H1 (cell line): ENCODE results near the gene RAB40B. TPM values are rescaled to one million over a fixed set of nuclear protein-coding genes. Genes with fewer than 3 reads are reported as not detected.

Experiments used
- CTCF ChIA-PET: fragments of 300-600 bp; sonication (Branson Sonifier 250); formaldehyde crosslinking; loops from one replicate; lab custom pipeline; 2021; ENCODE audit not compliant: partially characterized antibody; lab: Charles Lee
- POLR2A ChIA-PET: fragments of 300-600 bp; sonication (Branson Sonifier 250); formaldehyde crosslinking; loops from one replicate; lab custom pipeline; 2021; ENCODE audit warnings: inconsistent platforms; ENCODE audit not compliant: partially characterized antibody; lab: Charles Lee
- DNase-seq, 2 experiments: peaks; one replicate each; pipeline versions ENCODE4 v3.0.0 to v3.0.0-alpha.2; 2010 to 2022; ENCODE audit warnings: low spot score in 2 of 2, low read depth in 1 of 2, mixed read lengths in 1 of 2
- FAIRE-seq: peaks from 2 replicates; lab custom pipeline; 2011; peaks lifted over from hg19 to GRCh38; lab: Jason Lieb, UNC
- H2AFZ ChIP-seq: 2 replicates; pipeline ENCODE4 v1.8.1; 2012; ENCODE audit warnings: low read length, inconsistent platforms
- H2AK5ac ChIP-seq: 2 replicates; pipeline ENCODE4 v1.6.1; 2013; ENCODE audit warnings: low read depth, low read length
- H2BK120ac ChIP-seq: replicated peaks from 2 replicates; pipeline ENCODE3; 2013; ENCODE audit warnings: low read depth, low read length, inconsistent platforms
- H2BK12ac ChIP-seq: 2 replicates; pipeline ENCODE4 v1.6.1; 2013; ENCODE audit warnings: low read depth, low read length
- H2BK15ac ChIP-seq: 2 replicates; pipeline ENCODE4 v1.6.1; 2013; ENCODE audit warnings: low read length
- H2BK20ac ChIP-seq: 2 replicates; pipeline ENCODE4 v1.6.1; 2013; ENCODE audit warnings: low read length
- H2BK5ac ChIP-seq: 2 replicates; pipeline ENCODE4 v1.6.1; 2013; ENCODE audit warnings: low read depth, low read length
- H3K14ac ChIP-seq: 2 replicates; pipeline ENCODE4 v1.6.1; 2013; ENCODE audit warnings: inconsistent platforms; ENCODE audit not compliant: insufficient read length
- H3K18ac ChIP-seq: 2 replicates; pipeline ENCODE4 v1.6.1; 2013; ENCODE audit warnings: low read length; ENCODE audit errors: extremely low read depth
- H3K23ac ChIP-seq: 2 replicates; pipeline ENCODE4 v1.6.1; 2013; ENCODE audit warnings: inconsistent platforms; ENCODE audit not compliant: insufficient read length
- H3K23me2 ChIP-seq: 2 replicates; pipeline ENCODE4 v1.6.1; 2013; ENCODE audit warnings: low read depth, low read length
- H3K27ac ChIP-seq: 2 replicates; pipeline ENCODE4 v1.6.1; 2011; ENCODE audit warnings: low read depth, low read length, inconsistent platforms
- H3K27me3 ChIP-seq, 4 experiments: replicated peaks in 1 of 4; 1 replicate in 1 of 4; 2 replicates in 3 of 4; pipeline versions ENCODE4 v1.6.1 to v1.8.1; 2011 to 2013; ENCODE audit warnings: low read length in 3 of 4, mild to moderate bottlenecking in 3 of 4, inconsistent platforms in 2 of 4, mixed read lengths in 2 of 4, moderate library complexity in 1 of 4; ENCODE audit not compliant: control insufficient read depth in 3 of 4, insufficient read depth in 3 of 4; ENCODE audit errors: extremely low read depth in 1 of 4
- H3K36me3 ChIP-seq, 4 experiments: 2 replicates each; pipeline versions ENCODE4 v1.6.1 to v1.8.1; 2011 to 2013; ENCODE audit warnings: mild to moderate bottlenecking in 4 of 4, low read length in 3 of 4, moderate library complexity in 2 of 4, control low read depth in 1 of 4, inconsistent platforms in 1 of 4; ENCODE audit not compliant: insufficient read depth in 4 of 4, control insufficient read depth in 2 of 4
- H3K4ac ChIP-seq: replicated peaks from 2 replicates; pipeline ENCODE3; 2013; ENCODE audit warnings: low read length, low read depth, mixed read lengths, inconsistent platforms; ENCODE audit not compliant: insufficient read length
- H3K4me1 ChIP-seq, 4 experiments: replicated peaks in 1 of 4; 1 replicate in 1 of 4; 2 replicates in 3 of 4; pipeline versions ENCODE4 v1.6.1 to v1.8.1; 2011 to 2013; ENCODE audit warnings: low read length in 3 of 4, inconsistent platforms in 2 of 4, mixed read lengths in 1 of 4; ENCODE audit not compliant: insufficient read depth in 4 of 4, control insufficient read depth in 3 of 4
- H3K4me2 ChIP-seq, 2 experiments: 2 replicates each; pipeline versions ENCODE4 v1.6.1 to v1.8.1; 2011 to 2013; ENCODE audit warnings: low read depth in 2 of 2, low read length in 2 of 2, control low read depth in 1 of 2, inconsistent platforms in 1 of 2, mild to moderate bottlenecking in 1 of 2; ENCODE audit not compliant: insufficient read depth in 1 of 2
- H3K4me3 ChIP-seq, 4 experiments: fragments of 200-600, 300-600 bp in 1 of 4; sonication (generic), shearing (Covaris generic), sonication (Bioruptor Twin) in 1 of 4; 2 replicates each; pipeline versions ENCODE4 v1.5.1 to v1.8.1; 2011 to 2016; ENCODE audit warnings: low read length in 4 of 4, low read depth in 3 of 4, control low read depth in 2 of 4, inconsistent platforms in 2 of 4, mild to moderate bottlenecking in 2 of 4, mixed read lengths in 1 of 4, moderate library complexity in 1 of 4; ENCODE audit not compliant: insufficient read depth in 2 of 4; ENCODE audit errors: extremely low read depth in 1 of 4
- H3K56ac ChIP-seq: replicated peaks from 2 replicates; pipeline ENCODE3; 2013; ENCODE audit warnings: low read depth, mild to moderate bottlenecking, mixed read lengths, low read length, inconsistent platforms; ENCODE audit not compliant: insufficient read length
- H3K79me1 ChIP-seq: 2 replicates; pipeline ENCODE4 v1.6.1; 2013; ENCODE audit warnings: low read depth, low read length, control low read depth
- H3K79me2 ChIP-seq, 2 experiments: 2 replicates each; pipeline versions ENCODE4 v1.6.1 to v1.8.1; 2012 to 2013; ENCODE audit warnings: low read length in 2 of 2, mild to moderate bottlenecking in 2 of 2, inconsistent platforms in 1 of 2; ENCODE audit not compliant: insufficient read depth in 2 of 2, control insufficient read depth in 1 of 2
- H3K9ac ChIP-seq, 4 experiments: replicated peaks in 1 of 4; 1 replicate in 1 of 4; 2 replicates in 3 of 4; pipeline versions ENCODE4 v1.6.1 to v1.8.1; 2011 to 2013; ENCODE audit warnings: low read depth in 3 of 4, low read length in 3 of 4, control low read depth in 2 of 4, mild to moderate bottlenecking in 2 of 4, moderate library complexity in 2 of 4, inconsistent platforms in 1 of 4; ENCODE audit errors: extremely low read depth in 1 of 4
- H3K9me3 ChIP-seq, 2 experiments: 2 replicates each; pipeline versions ENCODE4 v1.6.1 to v1.8.1; 2012 to 2013; ENCODE audit warnings: mild to moderate bottlenecking in 2 of 2, moderate library complexity in 2 of 2, control low read depth in 1 of 2, inconsistent platforms in 1 of 2, low read depth in 1 of 2, low read length in 1 of 2, mixed read lengths in 1 of 2; ENCODE audit not compliant: insufficient read depth in 2 of 2
- H4K20me1 ChIP-seq, 2 experiments: replicated peaks in 1 of 2; 2 replicates each; pipeline versions ENCODE3 to v1.8.1; 2011 to 2013; ENCODE audit warnings: inconsistent platforms in 2 of 2, low read length in 2 of 2, mild to moderate bottlenecking in 1 of 2; ENCODE audit not compliant: insufficient read depth in 2 of 2, control insufficient read depth in 1 of 2
- H4K5ac ChIP-seq: 2 replicates; pipeline ENCODE4 v1.6.1; 2013; ENCODE audit warnings: low read length, low read depth, mixed read lengths, inconsistent platforms; ENCODE audit not compliant: insufficient read length
- H4K8ac ChIP-seq: 2 replicates; pipeline ENCODE4 v1.8.0; 2013; ENCODE audit warnings: mild to moderate bottlenecking, moderate library complexity, low read length, inconsistent platforms; ENCODE audit not compliant: insufficient read depth; ENCODE audit errors: extremely low read depth
- H4K91ac ChIP-seq: replicated peaks from 2 replicates; pipeline ENCODE3; 2013; ENCODE audit warnings: low read length, mixed read lengths, inconsistent platforms; ENCODE audit not compliant: insufficient read length
- CEBPB ChIP-seq: IDR thresholded peaks from 2 replicates; pipeline ENCODE4 v1.6.1; 2012; ENCODE audit warnings: low read depth, low read length
- CHD1 ChIP-seq: IDR thresholded peaks from 2 replicates; pipeline ENCODE4 v1.6.1; 2012; ENCODE audit warnings: low read depth, low read length, improper control_type of control experiment
- FOSL1 ChIP-seq: IDR thresholded peaks from 2 replicates; pipeline ENCODE4 v1.6.1; 2011; ENCODE audit warnings: mild to moderate bottlenecking, low read depth, low read length, moderate library complexity; ENCODE audit not compliant: insufficient read depth
- PHF8 ChIP-seq: fragments of 200-600 bp; sonication (generic); conservative IDR thresholded peaks from 2 replicates; pipeline ENCODE4 v1.7.1; 2012; ENCODE audit warnings: low read depth, mild to moderate bottlenecking, inconsistent platforms, low read length, moderate library complexity
- RFX5 ChIP-seq: IDR thresholded peaks from 2 replicates; pipeline ENCODE4 v1.6.1; 2011; ENCODE audit warnings: low read depth, low read length, improper control_type of control experiment, borderline replicate concordance
- TBP ChIP-seq: IDR thresholded peaks from 2 replicates; pipeline ENCODE4 v1.6.1; 2011; ENCODE audit warnings: low read depth, low read length, improper control_type of control experiment
- YY1 ChIP-seq: IDR thresholded peaks from 2 replicates; pipeline ENCODE4 v1.6.1; 2011; ENCODE audit warnings: low read depth, mild to moderate bottlenecking, low read length
- WGBS, 2 experiments: shearing (Covaris generic) in 1 of 2; methylation state at CpG; one replicate each; pipeline versions ENCODE4 v1.1.6 to v1.1.7; 2013 to 2015; ENCODE audit warnings: low lambda C conversion rate in 2 of 2, mixed read lengths in 2 of 2, inconsistent platforms in 1 of 2, low coverage in 1 of 2, missing lambda C conversion rate in 1 of 2; ENCODE audit not compliant: insufficient replicate concordance in 2 of 2, insufficient coverage in 1 of 2, insufficient read length in 1 of 2; ENCODE audit errors: extremely low coverage in 1 of 2, missing lambda C conversion rate in 1 of 2; 5-methylcytosine and 5-hydroxymethylcytosine counted together
- polyA plus RNA-seq, 7 experiments: library from polyadenylated mRNA; depleted of rRNA in 3 of 7; stranded (reverse) in 5 of 7; unstranded in 2 of 7; fragments of >200 nt in 5 of 7; fragments of 200-250 nt in 2 of 7; gene quantifications; 1 replicate in 5 of 7; 2 replicates in 1 of 7; 4 replicates in 1 of 7; pipeline versions ENCODE4 v1.2.1 to v1.2.3, GENCODE V29; 2011 to 2013; ENCODE audit warnings: missing spikeins in 2 of 7, mixed read lengths in 2 of 7
- total RNA-seq: library from RNA; stranded (reverse); fragmentation: NEBNext Ultra II Directional; extraction: Animal tissue kit (Norgen Biotek cat#: 25700); gene quantifications from 2 replicates; pipeline ENCODE4 v1.2.1, GENCODE V29; 2021

Gene RAB40B
- total and polyA plus RNA-seq, 2 of the 8 experiments (the other 6 are each of a cell fraction or from before 2014, with no cell fraction given), result 3.1 to 4.6 TPM

- Histone ChIP-seq H3K27ac (no peak overlapping the region), H3K79me2 (peaks cover 34 to 78% of the 10 kb centered on the region in 2 experiments), H2AK5ac (no peak overlapping the region), H2BK5ac (no peak overlapping the region), H3K4me2 (no peak overlapping the region), H2BK120ac (no peak overlapping the region), H4K91ac (no peak overlapping the region), H3K79me1 (peaks cover 5% of the 10 kb centered on the region), H3K27me3 (no peaks in the 10 kb centered on the region), H2BK12ac (no peak overlapping the region), H3K9me3 (no peaks in the 10 kb centered on the region), H3K23ac (no peak overlapping the region), H3K56ac (no peak overlapping the region), H3K23me2 (peaks cover 6% of the 10 kb centered on the region; the same call in 1 of the 2 replicates), H4K5ac (no peak overlapping the region), H3K18ac (no peak overlapping the region), H3K9ac (no peak overlapping the region), H3K4me1 (peaks cover 0 to 9% (median 3%) of the 10 kb centered on the region in 4 experiments; a peak in 5 of 7 replicates), H3K36me3 (peaks cover 15 to 35% (median 21%) of the 10 kb centered on the region in 4 experiments; a peak in 7 of 8 replicates), H3K4ac (no peak overlapping the region), H2AFZ (no peak overlapping the region), H3K14ac (no peak overlapping the region), H2BK15ac (no peak overlapping the region), H4K20me1 (peaks cover 22% of the 10 kb centered on the region in 2 experiments), H2BK20ac (no peak overlapping the region), H4K8ac (no peak overlapping the region), H3K4me3 (no peak overlapping the region)
- DNase-seq (no peak), FAIRE-seq (no peak)
- no peak for TF ChIP-seq TBP
- TF ChIP-seq CHD1, result no peak
- no peak for TF ChIP-seq CEBPB
- TF ChIP-seq RFX5, result no peak
- no peak for TF ChIP-seq FOSL1
- TF ChIP-seq YY1, result no peak
- TF ChIP-seq PHF8, result no peak
- WGBS, 2 experiments, result 87% methylated on average over 5 of the region's 5 CpGs; no CpG with 5 or more reads in 1 of the 2 experiments
- ChIA-PET POLR2A (no interaction called here), CTCF (no interaction called here)
Observed at GRCh38 chr17:82644148-82644547, 54.4 kb downstream of the RAB40B start.
